OCI-LY3 (cell line): Measurements from ENCODE around the gene FHOD3.

Source experiments
- EZH2phosphoT487 ChIP-seq: fragments of 200-600 bp; shearing (Covaris generic); IDR thresholded peaks from 2 replicates; pipeline ENCODE4 v1.6.1; 2018; ENCODE audit warnings: antibody characterized with exemption, mixed run types, low read depth
- TF ChIP-seq, protein P1 (sequence below): fragments of 200-600, 300-600 bp; sonication (generic); IDR thresholded peaks from 2 replicates; pipeline ENCODE4 v1.5.1; 2014; ENCODE audit warnings: antibody characterized with exemption, low read length, low read depth

DNA sequence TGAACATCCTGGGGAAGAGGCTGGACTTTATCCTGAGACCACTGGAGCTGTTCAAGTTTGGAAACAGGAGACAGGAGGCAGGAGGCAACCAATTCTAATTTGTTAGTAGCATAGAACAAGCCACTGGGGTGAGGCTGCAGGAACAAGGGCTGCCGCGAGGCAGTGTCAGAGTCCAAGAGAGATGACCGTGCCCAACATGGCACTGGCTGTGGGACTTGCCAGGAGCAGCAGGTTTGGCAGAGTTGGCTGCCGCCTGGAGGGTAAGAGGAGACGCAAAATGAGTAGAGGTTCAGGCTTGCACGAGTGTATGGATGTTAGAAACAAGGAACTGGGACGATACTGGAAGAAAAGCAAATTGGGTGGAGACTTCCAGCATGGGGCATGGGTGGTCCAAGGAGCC, 362.8 kb downstream of the FHOD3 start:
- TF ChIP-seq, protein P1, sequence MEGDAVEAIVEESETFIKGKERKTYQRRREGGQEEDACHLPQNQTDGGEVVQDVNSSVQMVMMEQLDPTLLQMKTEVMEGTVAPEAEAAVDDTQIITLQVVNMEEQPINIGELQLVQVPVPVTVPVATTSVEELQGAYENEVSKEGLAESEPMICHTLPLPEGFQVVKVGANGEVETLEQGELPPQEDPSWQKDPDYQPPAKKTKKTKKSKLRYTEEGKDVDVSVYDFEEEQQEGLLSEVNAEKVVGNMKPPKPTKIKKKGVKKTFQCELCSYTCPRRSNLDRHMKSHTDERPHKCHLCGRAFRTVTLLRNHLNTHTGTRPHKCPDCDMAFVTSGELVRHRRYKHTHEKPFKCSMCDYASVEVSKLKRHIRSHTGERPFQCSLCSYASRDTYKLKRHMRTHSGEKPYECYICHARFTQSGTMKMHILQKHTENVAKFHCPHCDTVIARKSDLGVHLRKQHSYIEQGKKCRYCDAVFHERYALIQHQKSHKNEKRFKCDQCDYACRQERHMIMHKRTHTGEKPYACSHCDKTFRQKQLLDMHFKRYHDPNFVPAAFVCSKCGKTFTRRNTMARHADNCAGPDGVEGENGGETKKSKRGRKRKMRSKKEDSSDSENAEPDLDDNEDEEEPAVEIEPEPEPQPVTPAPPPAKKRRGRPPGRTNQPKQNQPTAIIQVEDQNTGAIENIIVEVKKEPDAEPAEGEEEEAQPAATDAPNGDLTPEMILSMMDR = no peak
- no peak for TF ChIP-seq EZH2phosphoT487
